GM12872 (cell line): ENCODE results near the gene CCDC187.

Experiments
- TF ChIP-seq, protein P1 (sequence below): IDR thresholded peaks from 3 replicates; pipeline ENCODE4 v1.5.1; 2011; ENCODE audit warnings: low read depth, mild to moderate bottlenecking, low read length, moderate library complexity; ENCODE audit not compliant: insufficient read depth

CCDC187 gene

DNA sequence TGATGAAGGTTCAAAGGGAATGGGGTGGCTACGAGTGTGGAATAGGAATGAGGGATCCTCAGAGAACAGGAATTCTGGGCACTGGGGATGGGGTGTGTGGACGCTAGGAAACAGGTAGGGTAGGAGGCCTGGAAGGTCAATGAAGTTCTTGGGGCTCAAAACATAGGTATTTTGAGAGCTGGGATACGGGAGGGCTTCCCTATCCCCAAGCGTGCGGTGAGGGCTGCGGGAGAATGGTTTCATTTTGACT, 59.0 kb downstream of the CCDC187 start:
- TF ChIP-seq, protein P1, sequence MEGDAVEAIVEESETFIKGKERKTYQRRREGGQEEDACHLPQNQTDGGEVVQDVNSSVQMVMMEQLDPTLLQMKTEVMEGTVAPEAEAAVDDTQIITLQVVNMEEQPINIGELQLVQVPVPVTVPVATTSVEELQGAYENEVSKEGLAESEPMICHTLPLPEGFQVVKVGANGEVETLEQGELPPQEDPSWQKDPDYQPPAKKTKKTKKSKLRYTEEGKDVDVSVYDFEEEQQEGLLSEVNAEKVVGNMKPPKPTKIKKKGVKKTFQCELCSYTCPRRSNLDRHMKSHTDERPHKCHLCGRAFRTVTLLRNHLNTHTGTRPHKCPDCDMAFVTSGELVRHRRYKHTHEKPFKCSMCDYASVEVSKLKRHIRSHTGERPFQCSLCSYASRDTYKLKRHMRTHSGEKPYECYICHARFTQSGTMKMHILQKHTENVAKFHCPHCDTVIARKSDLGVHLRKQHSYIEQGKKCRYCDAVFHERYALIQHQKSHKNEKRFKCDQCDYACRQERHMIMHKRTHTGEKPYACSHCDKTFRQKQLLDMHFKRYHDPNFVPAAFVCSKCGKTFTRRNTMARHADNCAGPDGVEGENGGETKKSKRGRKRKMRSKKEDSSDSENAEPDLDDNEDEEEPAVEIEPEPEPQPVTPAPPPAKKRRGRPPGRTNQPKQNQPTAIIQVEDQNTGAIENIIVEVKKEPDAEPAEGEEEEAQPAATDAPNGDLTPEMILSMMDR = no peak

DNA sequence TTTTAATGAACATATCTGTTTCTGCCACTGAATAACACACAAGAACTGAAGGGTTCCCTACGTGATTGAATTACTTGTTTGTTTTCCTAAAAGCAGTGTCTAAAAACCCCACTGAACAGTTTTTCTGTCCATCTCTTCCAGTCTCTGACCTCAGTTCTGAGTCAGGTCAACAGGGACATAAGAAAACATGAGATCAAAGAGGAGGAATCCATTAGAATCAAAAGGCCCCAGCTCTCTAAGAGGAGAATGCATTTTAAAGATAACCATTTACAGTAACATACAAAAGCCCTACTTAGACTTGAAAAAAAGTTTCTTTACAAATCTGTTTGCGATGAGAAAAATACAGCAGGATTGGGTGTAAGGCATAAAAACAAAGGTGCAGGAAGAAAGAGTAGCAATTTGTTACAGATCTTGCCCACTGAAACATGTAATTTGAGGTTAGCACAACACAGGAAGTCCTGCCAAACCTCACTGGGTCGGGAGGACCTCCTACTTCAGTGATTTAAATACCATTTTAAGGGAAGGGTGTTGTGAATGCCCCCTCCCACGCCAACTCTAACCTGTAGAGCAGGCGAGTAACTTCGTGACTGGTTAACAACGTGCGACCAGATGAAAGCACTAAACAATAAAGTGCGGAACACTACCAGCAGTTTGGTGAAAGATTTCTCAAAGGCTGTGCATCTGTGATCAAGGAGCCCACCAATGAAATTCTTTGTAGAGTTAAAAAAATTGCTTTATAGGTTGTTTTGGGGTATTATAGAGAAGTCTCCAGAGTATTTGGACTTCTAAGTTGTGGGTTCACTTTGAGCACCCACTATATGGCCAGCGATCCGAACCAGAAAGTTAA, 59.5 kb downstream of the CCDC187 start:
- TF ChIP-seq, protein P1 = no peak

DNA sequence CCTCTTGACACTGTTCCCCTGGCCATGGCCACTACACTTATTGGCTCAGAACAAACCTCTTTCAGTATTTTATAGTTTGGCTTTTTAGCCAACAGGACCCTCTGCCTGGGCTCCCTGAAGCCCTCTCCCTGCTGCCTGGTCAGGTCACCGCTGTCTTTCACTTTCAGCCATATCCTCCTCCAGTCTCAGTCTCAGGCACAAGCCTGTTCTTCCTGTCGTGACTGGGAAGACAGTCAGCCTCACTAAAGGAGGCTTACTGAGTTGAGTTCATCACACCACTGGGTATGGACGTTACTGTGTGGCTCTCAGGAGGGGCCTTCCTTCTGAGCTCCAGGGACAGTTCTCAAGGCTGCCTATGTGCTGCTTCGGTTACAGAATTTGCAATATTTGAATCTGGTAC, 60.3 kb downstream of the CCDC187 start:
- TF ChIP-seq, protein P1 = no peak

DNA sequence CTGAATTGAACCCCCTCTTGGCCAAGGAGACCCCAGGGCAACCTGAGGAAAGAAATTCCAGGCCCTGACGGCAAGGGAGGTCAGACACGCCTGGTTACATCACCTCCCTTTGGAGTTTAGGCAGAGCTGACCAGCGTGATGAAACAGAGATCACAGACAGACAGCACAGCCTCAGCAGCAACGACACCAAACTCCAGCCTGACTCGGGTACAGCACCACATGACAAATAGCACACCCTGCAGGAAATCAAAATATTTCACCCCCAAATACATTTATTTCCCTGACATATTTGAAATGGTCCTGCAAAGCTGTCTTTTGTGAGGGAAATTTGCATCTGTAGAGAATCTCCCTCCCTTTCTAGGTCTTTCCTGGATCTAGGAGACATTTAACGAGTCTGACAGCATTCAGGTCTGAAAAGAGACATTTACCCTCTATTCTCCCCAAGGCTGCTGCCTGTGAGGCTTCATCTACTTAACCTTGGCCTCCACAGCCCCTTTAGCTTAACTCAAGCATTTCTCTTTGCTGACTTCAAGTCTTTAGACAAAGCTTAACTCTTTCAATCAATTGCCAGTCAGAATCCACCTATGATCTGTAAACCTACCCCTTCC, 60.9 kb downstream of the CCDC187 start:
- TF ChIP-seq, protein P1 = peak; percentile 38; the same call in 1 of the 3 replicates

DNA sequence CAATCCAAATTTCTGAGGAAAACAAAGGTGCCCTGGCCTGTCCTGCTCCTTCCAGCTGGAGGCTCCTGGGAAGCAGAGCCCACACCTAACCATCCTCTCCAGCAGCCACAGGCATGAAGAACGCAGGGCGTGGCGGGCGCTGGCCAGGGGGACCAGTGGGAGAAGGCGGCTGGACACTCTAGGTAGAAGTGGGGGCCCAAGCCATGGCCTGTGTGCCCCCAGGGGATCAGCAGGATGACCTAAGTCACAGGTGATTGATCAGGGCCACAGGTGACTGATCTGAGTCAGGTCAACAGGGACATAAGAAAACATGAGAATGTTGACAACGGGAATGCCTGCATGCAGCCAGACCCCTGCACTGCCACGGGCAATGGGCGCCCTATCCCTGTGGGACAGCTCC, 61.6 kb downstream of the CCDC187 start:
- TF ChIP-seq, protein P1 = no peak

DNA sequence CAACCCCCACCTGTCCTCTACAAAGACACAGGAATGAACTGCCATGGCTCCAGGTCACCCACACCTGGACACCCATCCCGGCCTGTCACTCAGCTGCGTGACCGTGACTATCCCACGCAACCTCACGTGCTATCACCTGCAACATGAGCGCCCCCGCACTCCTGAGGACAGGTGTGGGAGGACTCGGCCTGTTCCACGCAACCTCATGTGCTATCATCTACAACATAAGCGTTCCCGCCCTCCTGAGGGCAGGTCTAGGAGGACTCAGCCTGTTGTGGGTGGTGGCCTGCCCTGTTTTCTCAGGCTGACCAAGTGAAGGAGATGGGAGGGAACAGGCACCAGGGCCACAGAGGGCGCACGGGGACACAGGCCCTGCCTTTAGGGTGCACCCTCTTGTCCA, 62.4 kb downstream of the CCDC187 start:
- TF ChIP-seq, protein P1 = no peak

DNA sequence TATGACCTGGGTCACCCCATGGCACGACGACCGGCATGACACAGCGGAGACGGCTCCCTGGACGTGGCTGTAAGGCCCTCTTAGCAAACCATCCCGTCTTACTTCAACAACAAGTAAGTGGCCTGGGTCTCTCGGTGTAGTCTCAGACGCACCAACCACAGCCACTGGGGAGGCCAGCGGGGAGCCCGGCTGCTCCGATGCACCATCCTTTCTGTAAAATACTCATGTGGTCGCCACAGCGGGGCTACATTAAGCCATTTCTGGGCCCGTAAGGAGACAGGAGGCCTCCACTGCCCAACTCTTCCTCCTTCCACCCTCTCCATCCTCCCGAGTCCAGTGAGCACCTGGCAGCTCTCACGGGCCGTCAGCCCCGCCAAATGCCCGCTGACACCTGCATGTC, 63.0 kb downstream of the CCDC187 start:
- TF ChIP-seq, protein P1 = no peak
